ENCODE data around the gene SNX8.

SNX8 gene

DNA sequence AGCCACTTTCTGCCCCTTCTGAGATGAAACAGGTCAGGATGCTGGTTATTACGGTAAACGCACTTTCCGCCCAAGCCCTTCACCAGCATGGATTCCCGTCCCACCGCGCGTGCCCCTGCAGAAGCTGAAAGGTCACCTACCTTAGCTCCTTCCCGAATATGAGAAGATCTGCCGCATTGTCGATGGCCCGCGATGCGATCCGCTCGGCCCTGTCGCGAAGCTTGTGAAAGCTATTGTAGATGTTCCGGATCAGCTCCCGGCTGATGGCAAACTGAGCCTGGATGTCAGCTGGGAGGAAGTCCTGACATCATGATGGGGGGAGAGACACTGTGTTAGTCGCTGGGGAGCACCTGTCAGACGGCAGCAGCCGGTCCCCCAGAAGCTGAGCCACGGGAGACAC lies 50.1 kb downstream of the SNX8 start:
- no peak for DNase-seq (ENCODE audit: low read depth in 2 of 2)

DNA sequence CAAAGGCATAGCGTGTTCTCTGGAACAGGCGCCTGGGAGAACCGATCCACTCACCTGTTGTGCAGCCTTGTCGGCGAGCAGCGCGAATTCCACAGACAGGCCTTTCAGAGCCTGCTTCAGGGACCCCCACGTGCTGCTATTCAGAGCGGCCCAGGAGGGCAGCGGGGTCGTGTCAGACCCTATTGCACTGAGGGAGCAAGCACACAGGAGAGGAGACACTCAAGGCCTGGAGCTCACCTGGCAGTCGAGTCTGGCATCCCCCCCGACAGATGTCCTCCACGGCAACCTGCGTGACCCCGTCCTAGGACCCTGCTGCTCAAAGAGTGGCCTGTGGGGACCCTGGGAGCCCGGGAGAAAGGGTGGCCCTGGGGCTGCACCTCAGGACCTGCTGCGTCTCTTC lies 51.1 kb downstream of the SNX8 start:
- no peak for DNase-seq (ENCODE audit: low read depth in 2 of 2)

GRCh38 chr7:2261611-2262010 lies 52.6 kb downstream of the SNX8 start:
- no peak for DNase-seq (ENCODE audit: low read depth in 2 of 2)

DNA sequence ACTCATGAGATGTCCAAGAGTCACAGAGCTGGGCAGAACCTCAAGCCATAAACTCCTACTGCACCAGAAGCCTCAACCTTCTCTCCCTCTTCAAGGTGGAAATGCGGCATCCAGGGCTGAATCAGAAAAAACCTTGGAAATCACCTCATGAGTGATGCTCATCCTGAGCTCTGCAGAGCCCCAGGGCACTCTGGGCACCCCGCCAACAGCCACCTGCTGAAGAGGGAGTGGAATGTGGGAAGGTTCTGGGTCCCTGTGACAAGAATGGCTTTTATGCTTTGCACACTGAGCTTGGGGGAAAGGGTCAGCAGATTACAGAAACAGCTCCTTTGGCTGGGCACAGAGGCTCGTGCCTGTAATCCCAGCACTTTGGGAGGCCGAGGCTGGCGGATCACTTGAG lies 53.4 kb downstream of the SNX8 start:
- no peak for DNase-seq (ENCODE audit: low read depth in 2 of 2)

- no peak for DNase-seq (ENCODE audit: low read depth in 2 of 2)
Measured at GRCh38 chr7:2259480-2259879, 54.8 kb downstream of the SNX8 start.

DNA sequence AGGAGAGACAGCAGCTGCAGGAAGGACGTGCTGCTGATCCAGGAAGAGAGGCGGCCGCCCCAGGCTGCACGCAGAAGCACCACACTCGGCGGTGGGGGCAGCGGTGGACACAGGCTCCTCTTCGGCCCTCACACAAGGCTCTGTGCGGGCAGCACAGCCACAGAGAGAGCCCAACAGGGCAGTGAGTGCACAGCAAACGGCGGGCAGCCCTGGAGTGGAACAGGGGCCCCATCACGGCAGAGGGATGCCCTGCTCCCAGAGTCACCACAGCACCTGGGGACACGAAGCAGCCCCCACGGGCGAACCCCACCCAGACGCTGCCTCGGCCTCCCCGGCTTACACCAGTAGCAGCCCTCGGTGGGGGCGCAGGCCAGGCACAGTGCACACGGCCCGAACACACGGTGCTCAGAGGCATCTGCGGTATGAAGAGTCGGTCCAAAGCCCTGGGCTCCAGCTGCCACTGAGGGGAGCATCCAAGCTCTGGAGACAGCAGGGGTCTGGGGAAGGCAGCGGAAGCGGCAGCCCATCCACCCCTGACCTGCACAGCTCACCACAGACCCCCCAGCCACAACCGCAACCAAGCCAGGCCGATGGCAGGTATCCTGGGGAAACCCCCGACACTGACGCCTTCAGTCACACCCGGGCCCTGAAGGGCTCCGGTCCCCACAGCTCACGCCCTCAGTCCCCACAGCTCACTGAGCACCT lies 55.4 kb downstream of the SNX8 start:
- no peak for DNase-seq (ENCODE audit: low read depth in 2 of 2)

- DNase-seq (ENCODE audit: low read depth in 2 of 2): no peak
Measured at GRCh38 chr7:2257651-2258050, 56.6 kb downstream of the SNX8 start.

- no peak for DNase-seq (ENCODE audit: low read depth in 2 of 2)
Measured at GRCh38 chr7:2257046-2257551, 57.1 kb downstream of the SNX8 start.

- no peak for DNase-seq (ENCODE audit: low read depth in 2 of 2)
Measured at GRCh38 chr7:2256306-2257045, 57.8 kb downstream of the SNX8 start.

GRCh38 chr7:2255145-2256139 lies 58.8 kb downstream of the SNX8 start:
- DNase-seq (ENCODE audit: low read depth in 2 of 2): no peak

DNA sequence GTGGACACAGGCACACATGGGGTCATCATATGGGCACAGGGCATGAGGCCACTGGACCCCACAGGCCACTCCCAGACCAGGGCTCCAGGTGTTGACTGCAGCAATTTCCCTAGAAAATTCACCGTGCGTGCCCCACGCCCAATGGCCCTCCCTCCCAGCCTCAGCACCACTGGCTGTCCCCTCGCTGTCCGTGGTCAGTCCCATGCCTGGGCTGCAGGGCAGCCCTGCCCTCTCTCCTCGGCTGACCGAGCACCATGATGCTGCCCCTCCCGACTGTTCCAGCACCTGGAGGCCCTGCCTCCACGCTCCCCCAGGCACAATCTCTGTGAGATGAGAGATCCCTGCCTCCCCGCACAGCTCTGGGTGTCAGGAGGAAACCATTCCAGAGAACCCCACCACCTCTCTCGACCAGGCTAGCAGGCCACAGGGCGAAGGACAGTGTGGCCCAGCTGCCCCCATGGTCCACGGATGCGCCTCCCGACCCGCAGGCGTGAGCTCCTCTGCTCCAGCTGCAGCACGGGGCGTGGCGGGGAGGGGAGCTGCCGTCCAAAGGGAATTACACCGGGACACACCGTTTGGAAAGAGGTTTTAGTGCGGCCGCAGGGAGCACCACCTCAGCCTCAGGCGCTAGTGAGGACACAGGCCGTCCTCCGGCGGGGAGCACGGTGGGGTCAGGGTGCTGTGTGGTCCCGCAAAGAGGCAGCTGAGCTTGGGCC lies 59.7 kb downstream of the SNX8 start:
- DNase-seq (ENCODE audit: low read depth in 2 of 2): no peak

DNA sequence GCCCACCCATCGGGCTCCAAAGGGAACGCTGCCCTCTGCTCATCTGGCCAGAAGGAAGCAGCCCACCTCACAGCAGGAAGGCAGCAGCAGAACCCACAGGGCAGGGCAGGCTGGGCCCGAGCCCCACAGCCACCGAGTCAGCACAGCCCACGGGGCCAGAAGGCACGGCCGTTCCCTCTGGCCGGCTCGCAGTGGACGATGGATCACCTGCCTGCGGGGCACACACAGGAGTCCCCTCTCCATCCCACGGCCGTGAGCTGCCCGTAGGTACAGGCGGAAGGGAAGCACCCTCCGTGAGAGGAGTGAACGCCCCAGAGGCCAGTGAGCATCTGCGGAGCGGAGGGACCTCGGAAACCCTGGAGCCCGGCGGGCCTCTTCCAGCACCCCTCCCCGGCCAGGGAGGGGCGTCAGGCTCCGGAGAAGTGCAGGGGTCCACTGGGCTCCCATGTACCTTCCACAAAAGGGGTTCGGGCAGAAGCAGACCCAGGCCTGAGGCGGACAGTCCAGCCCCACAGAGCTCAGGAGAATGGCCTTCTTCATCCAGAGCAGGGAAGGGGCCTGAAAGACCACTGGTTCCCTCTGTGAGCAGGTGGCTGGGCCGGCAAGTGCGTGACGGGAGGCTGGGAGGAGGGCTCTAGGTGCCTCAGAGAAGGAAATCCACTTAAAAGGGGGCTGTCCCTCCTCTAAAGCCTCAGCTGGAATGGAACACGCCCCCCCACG lies 60.6 kb downstream of the SNX8 start:
- DNase-seq (ENCODE audit: low read depth in 2 of 2): no peak

GRCh38 chr7:2253021-2253420 lies 61.2 kb downstream of the SNX8 start:
- DNase-seq (ENCODE audit: low read depth in 2 of 2): no peak

- DNase-seq (ENCODE audit: low read depth in 2 of 2): no peak
Measured at GRCh38 chr7:2251841-2252771, 62.1 kb downstream of the SNX8 start.

DNA sequence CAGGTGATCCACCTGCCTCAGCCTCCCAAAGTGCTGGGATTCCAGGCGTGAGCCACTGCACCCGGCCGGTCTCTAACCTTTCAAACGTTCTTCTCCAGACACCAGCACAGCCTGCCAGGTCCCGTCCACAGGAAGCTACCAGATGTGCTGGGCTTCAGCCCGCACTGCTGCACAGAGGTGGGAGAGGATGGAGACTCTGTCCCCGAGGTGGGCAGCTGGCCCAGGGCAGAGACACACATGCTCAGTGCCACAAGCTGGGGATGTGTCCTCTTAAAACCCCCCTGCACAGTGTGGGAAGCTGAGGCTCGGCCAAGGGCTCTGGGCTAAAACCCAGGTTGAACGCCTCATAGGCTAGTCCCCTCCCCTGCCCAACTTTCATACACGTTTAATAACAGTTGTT lies 62.9 kb downstream of the SNX8 start:
- no peak for DNase-seq (ENCODE audit: low read depth in 2 of 2)

- DNase-seq (ENCODE audit: low read depth in 2 of 2): no peak
Measured at GRCh38 chr7:2249744-2250323, 64.4 kb downstream of the SNX8 start.

- no peak for DNase-seq (ENCODE audit: low read depth in 2 of 2)
Measured at GRCh38 chr7:2248984-2249694, 65.1 kb downstream of the SNX8 start.

DNA sequence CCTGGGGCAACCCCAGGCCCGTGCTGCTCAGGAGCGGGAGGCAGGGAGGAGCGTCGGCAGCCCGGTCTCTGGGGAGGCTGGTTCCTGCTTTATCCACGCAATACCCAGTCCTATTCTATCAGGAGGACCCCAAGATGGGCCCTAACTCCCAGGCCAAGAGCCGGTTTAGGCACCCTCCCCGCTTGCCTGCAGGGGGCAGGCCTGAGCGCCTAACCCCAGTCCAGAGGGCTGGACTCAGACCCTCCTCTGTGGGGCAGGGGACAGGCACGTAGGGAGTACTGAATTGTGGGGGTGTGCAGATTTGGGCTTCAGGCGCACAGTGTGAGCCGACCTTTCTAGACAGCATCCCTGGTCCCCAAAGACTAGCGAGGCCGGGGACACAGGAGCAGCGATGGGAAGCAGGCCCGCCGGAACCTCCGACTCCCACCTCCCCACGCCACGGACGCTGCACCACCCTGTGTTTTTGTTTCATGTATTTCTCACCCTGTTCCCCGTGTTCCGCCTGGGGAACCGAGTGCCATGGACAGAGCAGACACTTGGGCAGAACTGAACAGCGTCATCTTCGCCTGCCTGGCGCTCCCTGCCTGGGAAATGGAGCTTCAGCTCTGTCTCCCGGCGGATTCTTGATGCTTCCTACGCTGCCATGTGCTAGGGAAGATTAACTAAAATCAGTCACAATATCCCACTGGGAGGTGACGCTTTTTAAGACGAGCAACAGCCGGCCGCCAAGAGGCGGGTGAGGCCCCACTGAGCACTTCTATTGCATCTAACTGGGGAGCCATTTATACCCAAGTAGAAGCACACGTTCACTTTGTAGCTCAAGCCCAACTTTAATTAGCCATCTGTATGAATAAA lies 66.9 kb downstream of the SNX8 start:
- no peak for DNase-seq (ENCODE audit: low read depth in 2 of 2)

Measured in stimulated activated CD8-positive, alpha-beta memory T cell treated with anti-CD3 and anti-CD28 coated beads, Interleukin-2, amount 100 ng/mL, for 1 hour (primary cell).